ENCODE results near the gene PDCD1.
"Not testable (repeated sequence)": the region's sequence is repeated elsewhere in the genome, so short reads cannot be mapped to it uniquely, and the experiment has no call there.

Gene PDCD1

GRCh38 chr2:241823531-241824437, 34.9 kb downstream of the PDCD1 start:
- not testable (repeated sequence) for DNase-seq

- DNase-seq: no peak
Measured at GRCh38 chr2:241822264-241822623, 36.5 kb downstream of the PDCD1 start.

- DNase-seq: no peak
Measured at GRCh38 chr2:241821460-241822263, 37.0 kb downstream of the PDCD1 start.

- DNase-seq: no peak
Measured at GRCh38 chr2:241820625-241821384, 37.9 kb downstream of the PDCD1 start.

- not testable (repeated sequence) for DNase-seq
Measured at GRCh38 chr2:241819947-241820624, 38.6 kb downstream of the PDCD1 start.

- no peak for DNase-seq
Measured at GRCh38 chr2:241818943-241819270, 39.8 kb downstream of the PDCD1 start.

GRCh38 chr2:241818229-241818942, 40.3 kb downstream of the PDCD1 start:
- no peak for DNase-seq

- not testable (repeated sequence) for DNase-seq
Measured at GRCh38 chr2:241817821-241818215, 40.9 kb downstream of the PDCD1 start.

GRCh38 chr2:241817126-241817820, 41.4 kb downstream of the PDCD1 start:
- no peak for DNase-seq

GRCh38 chr2:241816431-241817121, 42.1 kb downstream of the PDCD1 start:
- DNase-seq: no peak

GRCh38 chr2:241815477-241816430, 42.9 kb downstream of the PDCD1 start:
- DNase-seq: no peak

GRCh38 chr2:241814643-241815476, 43.8 kb downstream of the PDCD1 start:
- no peak for DNase-seq

- no peak for DNase-seq
Measured at GRCh38 chr2:241814393-241814642, 44.4 kb downstream of the PDCD1 start.

- no peak for DNase-seq
Measured at GRCh38 chr2:241813644-241814392, 44.9 kb downstream of the PDCD1 start.

GRCh38 chr2:241812730-241813643, 45.7 kb downstream of the PDCD1 start:
- no peak for DNase-seq

- DNase-seq: no peak
Measured at GRCh38 chr2:241811952-241812729, 46.6 kb downstream of the PDCD1 start.

All from DMS79 (cell line).